ENCODE data around the gene DHX8.
"Not testable (repeated sequence)": the region's sequence is repeated elsewhere in the genome, so short reads cannot be mapped to it uniquely, and the experiment has no call there.

Gene DHX8

GRCh38 chr17:43462569-43462968, 21.2 kb upstream of the DHX8 start:
- not testable (repeated sequence) for DNase-seq (ENCODE audit: low spot score)

DNA sequence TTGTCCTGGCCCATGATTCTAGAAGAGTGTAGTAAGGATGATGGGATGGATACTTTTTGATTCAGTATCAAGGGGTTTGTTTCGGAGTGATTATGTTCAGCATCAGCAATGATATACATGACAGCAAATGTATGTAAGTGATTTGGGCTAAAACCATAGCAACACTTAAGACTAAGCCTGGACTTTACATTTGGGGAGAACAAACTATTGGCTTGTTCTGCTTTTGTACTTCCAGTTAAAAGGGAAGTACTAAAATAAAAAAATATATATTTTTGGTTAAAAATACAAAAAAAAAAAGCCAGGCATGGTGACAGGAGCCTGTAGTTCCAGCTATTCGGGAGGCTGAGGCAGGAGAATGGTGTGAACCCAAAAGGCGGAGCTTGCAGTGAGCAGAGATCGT, 20.5 kb upstream of the DHX8 start:
- DNase-seq (ENCODE audit: low spot score) = no peak

GRCh38 chr17:43464046-43464445, 19.7 kb upstream of the DHX8 start:
- no peak for DNase-seq (ENCODE audit: low spot score)

DNA sequence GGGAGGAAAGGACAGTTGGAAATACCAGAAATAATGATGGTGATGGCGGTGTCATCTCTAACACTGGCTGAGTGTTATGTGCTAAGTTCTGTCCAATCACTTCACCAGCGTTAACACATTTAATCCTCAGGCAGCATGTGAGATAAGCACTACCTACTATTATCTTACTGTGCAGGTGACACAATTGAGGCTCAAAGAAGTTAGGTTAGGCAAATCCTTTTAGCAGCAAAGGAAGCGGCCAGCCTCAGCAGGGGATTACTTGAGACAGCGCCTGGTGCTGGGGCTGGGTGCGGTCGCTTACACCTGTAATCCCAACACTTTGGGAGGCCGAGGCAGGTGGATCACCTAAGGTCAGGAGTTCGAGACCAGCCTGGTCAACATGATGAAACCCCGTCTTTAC, 18.7 kb upstream of the DHX8 start:
- no peak for DNase-seq (ENCODE audit: low spot score)

- DNase-seq (ENCODE audit: low spot score) = peak; percentile 66
These were observed 15.7 kb upstream of the DHX8 start for GRCh38 chr17:43467981-43468581.

GRCh38 chr17:43468691-43469139, 15.1 kb upstream of the DHX8 start:
- DNase-seq (ENCODE audit: low spot score) = peak; percentile 65

GRCh38 chr17:43469145-43469544, 14.6 kb upstream of the DHX8 start:
- peak; percentile 65 for DNase-seq (ENCODE audit: low spot score)

DNA sequence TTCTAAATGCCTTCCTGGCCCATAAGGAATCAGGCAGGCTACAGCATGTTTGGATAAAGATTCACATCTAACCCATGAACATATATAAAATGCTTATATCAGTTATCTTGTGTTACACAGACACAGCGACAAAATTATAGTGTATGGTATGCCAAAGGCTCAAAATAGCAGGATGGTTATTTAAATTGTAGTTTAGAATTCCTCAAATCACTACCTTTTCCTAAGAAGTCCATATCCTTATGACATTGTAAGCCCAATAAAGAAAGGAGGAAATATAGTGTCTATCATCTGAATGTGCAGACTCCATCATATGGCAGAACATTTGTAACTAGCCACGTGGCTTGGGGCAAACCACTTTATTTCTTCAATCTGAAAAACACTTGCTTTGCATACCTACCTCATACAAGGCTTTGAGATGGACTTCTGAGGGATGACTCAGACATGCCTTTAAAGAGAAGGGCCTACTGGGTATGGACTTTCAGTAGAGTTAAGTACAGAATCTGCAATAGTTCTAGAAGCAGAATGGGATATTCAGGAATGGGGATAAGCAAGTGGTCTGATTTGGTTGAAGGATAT, 12.1 kb upstream of the DHX8 start:
- no peak for DNase-seq (ENCODE audit: low spot score)

DNA sequence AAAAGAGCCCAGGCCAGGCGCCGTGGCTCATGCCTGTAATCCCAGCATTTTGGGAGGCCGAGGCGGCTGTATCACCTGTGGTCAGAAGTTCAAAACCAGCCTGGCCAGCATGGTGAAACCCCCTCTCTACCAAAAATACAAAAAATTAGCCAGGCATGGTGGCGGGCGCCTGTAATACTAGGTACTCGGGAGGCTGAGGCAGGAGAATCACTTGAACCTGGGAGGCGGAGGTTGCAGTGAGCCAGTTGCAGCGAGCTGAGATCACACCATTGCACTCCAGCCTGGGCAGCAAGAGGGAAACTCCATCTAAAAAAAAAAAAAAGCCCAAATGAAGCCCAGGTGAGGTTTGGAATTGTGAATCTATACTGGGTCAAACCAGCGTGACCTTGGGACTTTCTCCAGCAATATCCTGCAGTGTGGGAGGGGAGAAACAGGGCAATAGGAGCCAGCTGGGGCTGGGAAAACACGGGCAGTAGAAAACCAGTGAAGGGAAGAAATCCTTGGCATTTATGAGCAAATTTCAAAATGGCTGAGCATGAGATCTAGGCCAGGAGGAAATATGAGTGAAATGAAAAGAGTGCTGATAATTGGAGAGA, 8.2 kb upstream of the DHX8 start:
- no peak for DNase-seq (ENCODE audit: low spot score)

DNA sequence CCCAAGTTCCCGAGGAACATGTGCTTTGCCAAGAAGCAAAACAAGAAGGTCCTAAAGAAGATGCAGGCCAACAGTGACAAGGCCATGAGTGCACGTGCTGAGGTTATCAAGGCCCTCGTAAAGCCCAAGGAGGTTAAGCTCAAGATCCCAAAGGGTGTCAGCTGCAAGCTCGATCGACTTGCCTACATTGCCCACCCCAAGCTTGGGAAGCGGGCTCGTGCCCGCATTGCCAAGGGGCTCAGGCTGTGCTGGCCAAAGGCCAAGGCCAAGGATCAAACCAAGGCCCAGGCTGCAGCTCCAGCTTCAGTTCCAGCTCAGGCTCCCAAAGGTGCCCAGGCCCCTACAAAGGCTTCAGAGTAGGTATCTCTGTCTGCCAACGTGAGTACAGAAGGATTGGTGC, 7.5 kb upstream of the DHX8 start:
- DNase-seq (ENCODE audit: low spot score) = not testable (repeated sequence)

DNA sequence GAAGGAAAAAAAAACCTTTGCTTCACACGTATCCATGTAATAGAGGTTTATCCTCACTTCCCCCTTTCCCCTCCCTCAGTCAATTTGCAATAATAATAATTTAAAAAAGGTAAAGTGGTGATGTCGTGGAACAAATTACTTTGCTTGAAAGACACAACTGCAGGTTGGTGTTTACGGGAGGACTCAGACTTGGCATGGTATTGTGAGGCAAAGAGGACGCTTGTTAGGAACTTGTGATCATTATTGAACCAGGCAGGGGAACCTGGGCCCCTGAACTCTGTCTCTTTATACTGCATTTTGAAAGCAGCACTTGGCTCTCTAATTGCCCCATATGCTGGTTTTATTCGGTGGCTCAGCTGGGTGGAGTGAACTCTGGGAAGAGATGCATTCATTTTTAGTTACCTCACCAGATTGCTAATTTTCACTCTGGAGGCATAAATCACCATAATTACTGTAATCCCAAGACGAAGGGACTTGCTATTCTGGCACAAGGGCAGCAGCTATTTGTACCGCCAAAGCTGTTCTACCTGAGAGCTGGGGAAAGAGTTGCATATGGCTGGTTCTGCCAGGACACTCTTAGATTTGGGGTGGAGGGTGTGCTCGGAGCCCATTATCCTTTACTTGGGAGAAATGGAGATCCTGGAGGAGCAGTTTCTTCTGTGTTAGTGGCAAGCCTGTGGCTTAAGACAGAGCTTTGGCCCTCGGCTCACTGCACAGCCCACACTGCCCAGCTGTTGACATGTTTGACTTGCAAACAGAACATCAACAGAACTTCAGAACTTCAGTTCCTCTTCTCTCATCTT, 5.7 kb upstream of the DHX8 start:
- DNase-seq (ENCODE audit: low spot score) = no peak

DNA sequence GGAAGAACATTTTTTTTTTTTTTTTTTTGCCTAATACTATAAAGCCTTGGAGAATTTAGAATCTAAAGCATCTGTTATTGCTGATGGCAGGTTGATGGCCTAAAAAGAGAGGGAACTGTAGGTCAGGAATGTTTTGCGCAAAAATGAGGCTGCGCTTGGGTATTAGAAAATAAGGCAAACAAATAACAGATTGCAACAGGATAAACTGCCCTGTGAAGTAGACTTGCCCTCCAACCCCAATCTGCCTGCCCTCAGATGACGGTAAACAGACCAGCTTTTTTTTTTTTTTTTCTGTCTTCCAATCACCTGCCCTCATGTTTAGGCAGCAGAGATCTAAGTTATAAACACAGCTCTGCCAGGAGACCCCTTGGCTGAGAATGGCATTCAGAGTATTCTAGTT, 3.8 kb upstream of the DHX8 start:
- DNase-seq (ENCODE audit: low spot score) = no peak

- no peak for DNase-seq (ENCODE audit: low spot score)
These were observed 1.4 kb upstream of the DHX8 start for GRCh38 chr17:43482103-43483012.

GRCh38 chr17:43490621-43491020, 6.8 kb downstream of the DHX8 start:
- no peak for DNase-seq (ENCODE audit: low spot score)

DNA sequence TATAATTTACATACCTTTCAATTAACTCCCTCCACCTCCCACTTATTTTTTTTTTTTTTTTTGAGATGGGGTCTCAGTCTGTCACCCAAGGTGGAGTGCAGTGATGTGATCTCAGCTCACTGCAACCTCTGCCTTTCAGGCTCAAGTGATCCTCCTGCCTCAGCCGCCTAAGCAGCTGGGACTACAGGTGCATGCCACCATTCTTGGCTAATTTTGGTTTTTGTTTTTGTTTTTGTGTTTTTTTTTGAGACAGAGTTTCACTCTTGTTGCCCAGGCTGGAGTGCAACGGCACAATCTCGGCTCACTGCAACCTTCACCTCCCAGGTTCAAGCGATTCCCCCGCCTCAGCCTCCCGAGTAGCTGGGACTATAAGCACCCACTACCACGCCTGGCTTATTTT, 25.7 kb downstream of the DHX8 start:
- not testable (repeated sequence) for DNase-seq (ENCODE audit: low spot score)

DNA sequence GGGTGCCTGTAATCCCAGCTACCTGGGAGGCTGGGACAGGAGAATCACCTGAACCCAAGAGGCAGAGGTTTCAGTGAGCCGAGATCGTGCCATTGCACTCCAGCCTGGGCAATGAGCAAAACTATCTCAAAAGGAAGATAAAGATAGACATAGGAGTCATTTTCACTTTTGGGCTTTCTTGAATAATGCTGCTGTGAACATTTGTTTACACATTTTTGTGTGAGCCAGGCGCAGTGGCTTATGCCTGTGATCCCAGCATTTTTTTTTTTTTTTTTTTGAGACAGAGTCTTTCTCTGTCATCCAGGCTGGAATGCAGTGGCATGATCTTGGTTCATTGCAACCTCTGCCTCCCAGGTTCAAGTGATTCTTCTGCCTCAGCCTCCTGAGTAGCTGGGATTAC, 27.4 kb downstream of the DHX8 start:
- not testable (repeated sequence) for DNase-seq (ENCODE audit: low spot score)

DNA sequence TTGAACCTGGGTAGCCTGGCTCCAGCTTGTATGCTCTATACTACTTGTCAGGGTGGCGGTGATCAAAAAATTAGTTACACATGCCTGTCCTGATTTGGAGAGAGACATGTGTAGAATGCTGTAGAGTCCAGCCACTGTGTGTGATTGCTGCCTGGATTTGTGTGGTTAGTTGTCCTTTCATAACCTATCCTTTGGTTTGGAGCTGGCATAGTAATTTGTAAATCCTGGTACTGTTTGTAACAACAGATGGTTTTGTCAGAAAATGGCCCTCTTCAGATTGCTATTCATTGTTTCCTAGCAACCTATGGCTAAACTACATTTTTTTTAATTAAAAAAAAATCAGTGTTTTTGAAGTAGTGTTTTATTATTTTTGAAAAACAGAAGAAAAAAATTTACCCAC, 31.9 kb downstream of the DHX8 start:
- no peak for DNase-seq (ENCODE audit: low spot score)

- no peak for DNase-seq (ENCODE audit: low spot score)
These were observed 33.4 kb downstream of the DHX8 start for GRCh38 chr17:43517161-43517560.

- peak; percentile 32 for DNase-seq (ENCODE audit: low spot score)
These were observed 34.0 kb downstream of the DHX8 start for GRCh38 chr17:43517615-43518386.

- DNase-seq (ENCODE audit: low spot score) = no peak
These were observed 37.6 kb downstream of the DHX8 start for GRCh38 chr17:43521389-43521788.

- DNase-seq (ENCODE audit: low spot score) = no peak
These were observed 41.3 kb downstream of the DHX8 start for GRCh38 chr17:43524945-43525575.
